AG08396 (cell line): Measurements from ENCODE around the gene TBX6.
"Not testable (repeated sequence)": the region's sequence is repeated elsewhere in the genome, so short reads cannot be mapped to it uniquely, and the experiment has no call there.

Experiments used
- DNase-seq: peaks from one replicate; pipeline ENCODE4 v3.0.0; 2012; ENCODE audit warnings: low spot score, mixed read lengths

The TBX6 gene

DNA sequence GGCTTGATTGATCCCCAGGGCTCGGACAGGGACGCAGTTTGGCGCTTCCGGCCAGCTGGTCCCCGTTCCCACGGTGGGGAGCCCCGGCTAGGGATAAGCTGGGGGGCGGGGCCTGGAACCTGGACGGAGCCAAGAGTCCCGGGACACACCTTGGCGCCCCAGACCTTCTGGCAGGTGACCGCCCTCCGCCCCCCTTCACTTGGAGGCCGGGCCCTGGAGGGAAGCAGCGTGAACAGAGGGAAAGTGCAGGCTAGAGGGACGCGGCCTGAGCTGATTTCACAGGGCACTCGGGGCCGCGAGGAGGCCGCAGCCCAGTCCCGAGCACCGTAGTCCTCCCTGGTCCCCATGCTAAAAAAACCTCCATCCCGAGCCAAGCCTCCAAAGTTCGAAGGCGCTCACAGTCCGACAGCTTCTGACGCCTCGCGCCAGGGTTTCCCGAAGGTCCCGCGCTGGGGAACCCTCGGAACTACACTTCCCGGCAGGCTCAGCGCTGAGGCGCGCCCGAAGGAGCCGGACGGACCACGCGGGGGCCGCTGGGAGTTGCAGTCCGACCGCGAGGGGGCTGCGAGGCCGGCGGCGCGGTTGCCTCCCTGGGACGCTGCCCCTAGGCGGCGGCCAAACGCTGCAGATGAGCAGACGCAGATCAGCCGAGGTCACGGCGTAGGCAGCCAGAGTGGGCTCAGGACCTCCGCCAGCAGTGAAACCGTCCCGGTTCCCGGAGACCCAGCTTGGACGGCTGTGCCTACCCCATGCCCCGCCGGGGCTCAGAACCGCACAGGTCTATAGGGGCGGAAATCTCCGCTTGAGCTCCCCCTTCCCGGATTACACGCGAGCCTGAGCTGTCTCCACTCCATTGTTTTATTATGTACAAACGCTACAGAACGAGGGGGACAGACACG, at the start of gene TBX6:
TBX6 (minus strand) TSS at position 451 of the 899 bp plus-strand sequence. CDS start 731 bp downstream, outside the sequence.
- DNase-seq = peak; percentile 96

DNA sequence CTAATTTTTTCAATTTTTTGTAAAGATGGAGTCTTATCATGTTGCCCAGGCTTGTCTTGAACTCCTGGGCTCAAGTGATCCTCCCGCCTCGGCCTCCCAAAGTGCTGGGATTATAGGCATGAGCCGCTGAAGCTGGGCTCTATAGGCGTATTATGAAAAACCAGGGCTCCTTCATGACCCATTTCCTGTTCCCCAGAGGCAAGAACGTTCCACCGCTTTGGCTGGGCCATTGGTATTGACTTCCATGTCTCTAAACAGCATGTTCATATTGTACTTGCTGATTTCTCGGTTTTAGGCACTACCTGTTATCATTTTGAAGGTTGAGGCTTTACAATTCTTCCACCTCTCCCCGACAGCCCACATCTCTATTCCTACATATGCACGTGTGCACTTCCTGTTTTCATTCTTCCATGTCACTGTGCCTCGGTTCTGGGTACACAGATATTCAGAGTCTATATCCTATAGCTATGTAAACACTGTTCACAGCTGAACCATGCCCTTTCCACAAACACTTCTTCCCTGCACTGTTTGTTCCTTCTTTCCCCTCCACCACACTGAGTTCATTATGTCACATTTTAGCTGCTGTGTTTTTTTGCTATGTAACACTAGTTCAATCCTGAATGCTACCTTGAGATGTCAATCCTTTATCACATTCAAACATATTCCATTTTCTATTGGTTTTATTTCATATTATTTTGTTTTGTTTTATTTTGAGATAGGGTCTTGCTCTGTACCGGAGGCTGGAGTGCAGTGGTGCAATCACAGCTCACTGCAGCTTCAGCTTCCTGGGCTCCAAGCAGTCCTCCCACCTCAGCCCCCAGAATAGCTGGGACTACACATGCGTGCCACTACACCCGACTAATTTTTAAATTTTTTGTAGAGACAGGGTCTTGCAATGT, 48.1 kb upstream of the TBX6 start:
- DNase-seq = no peak

- no peak for DNase-seq
Measured at GRCh38 chr16:30137897-30138296, 46.2 kb upstream of the TBX6 start.

GRCh38 chr16:30136971-30137605, 45.4 kb upstream of the TBX6 start:
- DNase-seq = no peak

DNA sequence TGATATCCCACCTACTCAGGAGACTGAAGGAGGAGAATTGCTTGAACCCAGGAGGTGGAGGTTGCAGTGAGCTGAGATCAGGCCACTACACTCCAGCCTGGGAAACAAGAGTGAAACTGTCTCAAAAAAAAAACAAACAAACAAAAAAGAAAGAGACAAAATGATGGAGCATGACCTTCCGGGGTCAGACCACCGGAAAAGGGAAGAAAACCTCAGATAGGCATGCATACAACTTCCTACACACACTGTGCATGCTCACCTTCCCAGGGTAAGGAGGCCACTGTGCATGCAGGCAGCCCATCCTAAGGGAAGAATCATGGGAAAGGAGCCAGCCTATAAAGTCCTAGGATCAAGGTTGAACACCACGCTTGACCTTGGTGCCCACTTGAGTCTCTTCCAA, 40.9 kb upstream of the TBX6 start:
- no peak for DNase-seq

DNA sequence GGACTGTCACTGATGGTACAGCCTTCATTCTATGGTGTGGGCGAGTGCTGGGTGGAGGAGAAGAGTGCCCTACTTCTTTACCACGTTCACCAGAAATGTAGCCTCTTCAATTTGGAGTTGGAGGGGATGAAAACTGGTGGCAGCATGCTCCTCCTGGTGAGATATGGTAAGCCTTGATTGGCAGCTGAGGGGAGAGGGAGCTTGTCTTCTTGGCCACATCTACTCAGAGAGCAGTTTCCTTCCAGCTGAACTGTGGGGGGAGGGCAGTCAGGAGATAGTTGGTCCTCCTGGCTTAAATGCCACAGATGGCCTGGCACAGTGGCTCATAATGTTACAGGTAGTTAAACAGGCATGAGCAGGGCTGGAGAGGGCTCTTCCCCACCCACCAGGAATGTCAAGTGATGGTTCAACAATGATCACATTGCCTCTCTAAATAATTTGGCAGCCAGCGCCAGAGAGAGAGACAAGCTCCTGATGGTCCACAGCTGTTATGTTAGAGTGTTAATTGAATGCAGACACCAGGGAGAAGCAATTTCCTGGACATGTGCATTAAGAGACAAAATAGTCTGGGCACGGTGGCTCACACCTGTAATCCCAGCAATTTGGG, 40.2 kb upstream of the TBX6 start:
- no peak for DNase-seq

- no peak for DNase-seq
Measured at GRCh38 chr16:30127993-30128392, 36.3 kb upstream of the TBX6 start.

DNA sequence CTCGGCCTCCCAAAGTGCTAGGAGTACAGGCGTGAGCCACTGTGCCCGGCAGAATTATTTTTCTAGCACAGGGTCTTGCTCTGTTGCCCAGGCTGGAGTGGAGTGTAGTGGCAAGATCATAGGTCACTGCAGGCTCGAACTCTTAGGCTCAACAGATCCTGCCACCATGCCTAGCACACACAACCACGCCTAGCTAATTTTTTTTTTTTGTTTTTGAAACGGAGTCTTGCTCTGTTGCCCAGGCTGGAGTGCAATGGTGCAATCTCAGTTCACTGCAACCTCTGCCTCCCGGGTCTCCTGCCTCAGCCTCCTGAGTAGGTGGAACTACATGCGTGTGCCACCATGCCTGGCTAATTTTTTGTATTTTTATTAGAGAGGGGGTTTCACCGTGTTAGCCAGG, 34.0 kb upstream of the TBX6 start:
- DNase-seq = not testable (repeated sequence)

DNA sequence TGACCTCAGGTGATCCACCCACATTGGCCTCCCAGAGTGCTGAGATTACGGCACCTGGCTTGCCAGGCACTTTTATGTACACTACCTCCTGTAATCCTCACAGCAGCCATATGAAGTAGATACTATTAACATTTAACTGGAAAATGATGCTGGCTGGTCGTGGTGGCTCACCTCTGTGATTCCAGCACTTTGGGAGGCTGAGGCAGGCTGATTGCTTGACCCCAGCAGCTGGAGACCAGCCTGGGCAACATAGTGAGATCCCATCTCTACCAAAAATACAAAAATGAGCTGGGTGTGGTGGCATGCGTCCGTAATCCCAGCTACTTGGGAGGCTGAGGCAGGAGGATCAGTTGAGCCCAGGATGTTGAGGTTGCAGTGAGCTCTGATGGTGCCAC, 33.3 kb upstream of the TBX6 start:
- no peak for DNase-seq

GRCh38 chr16:30122604-30123160, 31.0 kb upstream of the TBX6 start:
- no peak for DNase-seq

DNA sequence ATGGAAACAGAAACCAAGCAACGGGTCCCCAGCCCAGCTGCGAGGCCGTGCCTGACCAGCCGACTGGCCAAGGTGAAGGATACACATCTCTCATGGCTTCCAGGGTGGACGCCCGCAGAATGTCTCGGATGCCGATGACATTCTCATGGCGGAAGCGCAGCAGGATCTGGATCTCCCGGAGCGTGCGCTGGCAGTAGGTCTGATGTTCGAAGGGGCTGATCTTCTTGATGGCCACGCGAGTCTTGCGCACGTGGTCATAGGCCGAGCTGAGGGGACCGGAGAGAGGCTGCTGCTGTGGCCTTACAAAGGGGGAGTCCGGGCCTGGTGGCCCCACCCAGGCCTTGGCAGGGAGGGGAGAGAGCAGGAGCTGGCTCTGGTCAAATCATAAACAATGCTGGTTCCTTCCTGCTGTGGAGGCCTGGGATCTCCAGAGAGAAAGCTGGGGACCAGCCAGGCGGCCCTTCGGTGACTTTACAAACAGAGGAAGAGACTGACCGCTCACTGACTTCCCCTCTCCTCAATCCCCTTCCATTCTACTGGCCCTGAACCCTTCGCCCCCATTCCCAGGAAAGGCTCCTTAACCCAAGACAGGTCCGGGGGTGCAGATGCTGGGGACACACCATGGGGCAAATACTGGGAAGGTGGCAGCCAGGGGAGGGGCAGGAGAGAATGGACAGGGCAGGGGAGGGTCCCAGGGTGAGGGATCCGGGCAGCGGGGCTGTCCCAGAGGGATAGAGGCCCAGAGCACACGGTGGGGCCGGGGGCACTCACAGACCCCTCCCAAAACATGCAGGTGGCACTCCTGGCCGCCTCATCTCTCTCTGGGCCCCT, 30.2 kb upstream of the TBX6 start:
- peak; percentile 70 for DNase-seq

DNA sequence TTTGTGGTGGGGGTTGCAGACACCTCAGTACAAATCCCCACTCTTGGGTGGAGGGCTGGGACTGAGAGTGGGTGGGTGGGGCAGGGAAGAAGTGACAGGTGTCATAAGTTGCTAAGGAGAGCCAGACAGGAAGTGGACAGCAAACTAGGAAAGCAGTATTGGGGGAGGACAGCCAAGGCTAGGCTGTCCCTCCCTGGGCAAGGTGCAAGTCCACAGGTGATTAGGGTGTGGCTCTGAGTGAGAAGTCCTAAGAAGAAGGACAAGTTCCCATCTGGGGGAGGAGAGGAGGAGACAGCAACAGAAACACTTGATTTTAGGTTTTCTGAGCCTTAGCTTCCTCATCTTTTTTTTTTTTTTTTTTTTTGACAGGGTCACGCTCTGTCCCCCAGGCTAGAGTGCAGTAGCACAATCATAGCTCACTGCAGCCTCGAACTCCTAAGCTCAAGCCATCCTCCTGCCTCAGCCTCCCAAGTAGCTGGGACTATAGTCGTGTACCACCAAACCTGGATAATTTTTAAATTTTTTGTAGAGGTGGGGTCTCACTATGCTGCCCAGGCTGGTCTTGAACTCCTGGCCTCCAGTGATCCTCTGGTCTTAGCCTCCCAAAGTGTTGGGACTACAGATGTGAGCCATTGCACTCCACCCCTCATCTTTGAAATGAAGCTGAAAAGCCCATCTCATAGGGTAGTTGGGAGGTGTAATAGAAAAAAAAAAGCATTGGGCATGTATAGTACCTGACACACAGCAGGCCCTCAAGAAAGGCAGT, 28.8 kb upstream of the TBX6 start:
- DNase-seq = no peak

DNA sequence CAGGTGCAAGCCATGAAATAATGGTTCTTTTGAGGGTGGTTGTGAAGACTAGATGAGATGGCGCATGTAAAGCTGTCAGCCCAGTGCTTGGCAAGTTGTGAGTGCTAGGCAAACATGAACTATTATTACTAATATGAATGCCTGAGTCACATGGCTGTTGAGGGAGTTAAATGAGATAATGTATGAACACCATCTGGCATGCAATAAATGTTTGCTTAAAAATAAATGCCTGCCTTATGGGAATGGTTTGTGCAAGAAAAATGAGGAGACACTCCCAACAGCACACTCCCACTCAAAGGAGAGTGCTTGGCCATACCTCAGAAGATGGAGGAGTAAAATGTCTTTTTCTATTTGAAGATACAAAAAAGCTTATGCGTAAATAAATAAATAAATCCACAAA, 27.7 kb upstream of the TBX6 start:
- DNase-seq = no peak

DNA sequence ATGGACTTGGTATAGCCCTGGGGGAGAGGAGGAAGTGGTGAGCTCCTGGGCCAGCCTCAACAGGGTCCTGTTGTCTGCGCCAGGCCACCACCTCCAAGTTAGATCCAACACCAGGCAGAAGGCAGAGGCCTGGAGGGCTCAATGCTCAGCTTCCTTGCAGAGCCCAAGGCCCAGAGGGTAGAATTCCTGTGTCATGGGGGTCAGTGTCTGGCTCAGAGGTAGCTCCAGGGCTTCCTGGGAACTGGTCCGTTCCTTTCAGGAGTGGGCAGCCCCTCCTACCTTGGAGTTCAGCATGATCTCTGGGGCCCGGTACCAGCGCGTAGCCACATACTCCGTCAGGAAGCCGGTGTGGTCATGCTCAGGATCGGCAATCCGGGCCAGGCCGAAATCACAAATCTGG, 26.0 kb upstream of the TBX6 start:
- no peak for DNase-seq

DNA sequence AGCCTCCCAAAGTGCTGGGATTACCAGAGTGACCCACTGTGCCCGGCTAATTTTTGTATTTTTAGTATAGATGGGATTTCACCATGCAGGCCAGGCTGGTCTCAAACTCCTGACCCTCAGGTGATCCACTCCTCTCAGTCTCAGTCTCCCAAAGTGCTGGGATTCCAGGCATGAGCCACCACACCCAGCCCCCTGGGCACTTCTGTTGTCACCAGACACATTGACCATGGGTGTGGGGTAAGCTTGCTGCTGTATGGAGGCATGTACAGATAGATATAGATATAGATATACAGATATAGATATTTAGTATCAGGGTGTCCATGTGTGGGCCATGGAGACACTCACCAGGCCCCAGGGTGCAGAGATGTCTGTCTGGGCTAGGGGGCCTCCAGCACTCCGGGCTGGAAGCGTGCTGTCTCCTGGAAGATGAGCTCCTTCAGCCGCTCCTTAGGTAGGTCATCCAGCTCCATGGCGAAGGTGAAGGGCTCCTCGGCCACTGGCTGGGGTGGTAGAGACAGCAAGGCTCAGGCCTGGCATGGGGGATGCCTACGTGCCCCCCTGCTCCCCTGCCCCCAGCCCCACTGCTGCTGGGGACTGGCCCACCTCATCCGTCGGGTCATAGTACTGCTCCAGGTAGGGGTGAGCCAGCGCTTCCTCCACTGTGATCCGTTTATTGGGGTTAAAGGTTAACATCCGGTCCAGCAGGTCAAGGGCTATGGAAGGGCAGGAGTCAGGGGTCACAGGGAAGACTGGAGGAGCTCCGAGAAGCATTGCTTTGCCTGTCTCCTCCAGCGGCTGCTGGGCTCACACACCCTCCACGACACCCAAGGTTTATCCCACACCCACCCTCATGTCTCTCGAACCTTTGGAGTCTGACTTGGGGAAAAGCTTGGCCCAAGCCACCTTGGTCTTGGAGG, 24.8 kb upstream of the TBX6 start:
- DNase-seq = no peak

- no peak for DNase-seq
Measured at GRCh38 chr16:30115238-30115637, 23.5 kb upstream of the TBX6 start.

- DNase-seq = not testable (repeated sequence)
Measured at GRCh38 chr16:30114833-30115232, 23.1 kb upstream of the TBX6 start.

DNA sequence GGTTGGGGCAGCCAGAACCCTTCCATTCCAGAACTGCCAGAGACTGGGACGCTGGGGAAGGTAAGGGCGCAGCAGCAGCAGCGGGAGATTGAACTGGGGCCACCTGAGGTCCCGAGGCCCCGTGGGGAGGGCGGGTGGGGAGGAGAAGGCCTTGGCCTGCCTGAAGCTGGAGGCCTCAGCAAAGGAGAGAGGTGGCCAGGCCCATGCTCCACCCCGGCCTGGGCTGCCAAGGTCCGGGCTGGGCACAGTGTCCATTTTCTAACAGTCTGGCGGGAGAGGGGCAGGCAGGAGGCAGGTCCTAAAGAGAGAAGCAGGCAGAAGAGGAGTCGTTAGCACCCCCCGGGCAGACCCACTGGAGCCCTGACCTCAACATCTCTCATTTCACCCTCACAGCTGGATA, 22.7 kb upstream of the TBX6 start:
- DNase-seq = no peak
